ENCODE measurements around the gene LPP. TPM values are rescaled to one million over a fixed set of nuclear protein-coding genes. Genes with fewer than 3 reads are reported as not detected.

LPP gene
- total RNA-seq, 4 donors from 2014 or later = 109 to 170 (median 132) TPM

GRCh38 chr3:188196232-188196990 lies 42.5 kb downstream of the LPP start:
- DNase-seq = no peak
- Histone ChIP-seq H3K9me3 (no peaks in the 10 kb centered on the region), H3K36me3 (peaks cover 0 to 2% (median 0%) of the 10 kb centered on the region in 3 donors), H3K4me3 (no peak overlapping the region), H3K4me1 (peaks cover 0 to 45% (median 0%) of the 10 kb centered on the region in 4 donors), H3K27ac (peak overlapping the region in 1 of 4 donors; percentile 46), H3K27me3 (no peaks in the 10 kb centered on the region)
- TF ChIP-seq CTCF (IDR thresholded peaks at IDR 0.05) (no peak), POLR2A (IDR thresholded peaks at IDR 0.05) (no peak)

DNA sequence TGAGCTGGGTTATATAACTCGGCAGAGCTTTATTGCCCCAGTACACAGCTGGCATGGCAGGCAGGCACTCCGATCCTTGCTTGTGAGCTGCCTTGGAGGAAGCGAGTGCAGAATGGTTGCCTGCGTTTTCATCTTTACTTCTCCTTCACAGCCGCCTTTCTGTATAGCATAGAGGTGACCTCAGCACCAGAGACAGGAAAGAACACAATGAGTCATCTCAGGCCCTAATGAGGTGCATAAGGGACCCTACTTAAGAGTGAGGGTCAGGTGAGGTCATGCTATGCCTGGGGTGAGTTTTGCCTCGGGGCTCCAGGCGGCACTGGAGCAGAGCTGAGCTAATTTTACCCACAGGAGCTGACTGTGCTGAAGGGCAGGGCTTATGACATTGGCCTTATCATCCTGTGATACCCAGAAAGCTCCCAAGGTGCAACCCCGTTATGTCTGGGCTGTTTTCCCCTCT lies 43.5 kb downstream of the LPP start:
- DNase-seq = no peak
- peaks cover 0 to 45% (median 0%) of the 10 kb centered on the region in 4 donors for H3K4me1 ChIP-seq
- H3K27ac ChIP-seq = peak overlapping the region in 2 of 4 donors; percentile 23 to 46
- no peaks in the 10 kb centered on the region for H3K9me3 ChIP-seq
- H3K36me3 ChIP-seq = no peaks in the 10 kb centered on the region
- H3K4me3 ChIP-seq = no peak overlapping the region
- TF ChIP-seq CTCF (IDR thresholded peaks at IDR 0.05) (no peak), POLR2A (IDR thresholded peaks at IDR 0.05) (no peak)
- H3K27me3 ChIP-seq = no peaks in the 10 kb centered on the region

DNA sequence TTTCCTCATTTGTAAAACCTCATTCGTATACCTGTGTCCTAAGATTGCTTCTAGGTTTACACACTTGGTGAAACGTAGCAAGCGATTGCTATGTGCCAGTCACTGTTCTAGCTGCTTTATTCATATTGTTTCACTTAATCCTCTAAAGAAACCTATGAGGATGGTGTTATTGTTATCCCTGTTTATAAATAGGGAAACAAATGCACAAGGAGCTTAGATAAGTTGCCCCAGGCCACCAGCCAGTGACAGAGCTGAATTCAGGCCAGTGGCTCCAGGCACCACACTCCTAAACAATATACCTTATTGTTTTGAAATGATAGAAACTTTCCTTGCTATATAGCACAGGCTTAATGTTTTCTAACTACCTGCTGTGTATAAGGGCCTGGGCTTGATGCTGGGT lies 44.0 kb downstream of the LPP start:
- no peak for DNase-seq
- H3K36me3 ChIP-seq = no peaks in the 10 kb centered on the region

GRCh38 chr3:188198760-188199327 lies 44.9 kb downstream of the LPP start:
- H3K27ac ChIP-seq = peak overlapping the region in 2 of 4 donors; percentile 21 to 53
- no peaks in the 10 kb centered on the region for H3K36me3 ChIP-seq
- H3K27me3 ChIP-seq = no peaks in the 10 kb centered on the region
- DNase-seq = no peak
- H3K9me3 ChIP-seq = no peaks in the 10 kb centered on the region
- peaks cover 0 to 41% (median 0%) of the 10 kb centered on the region in 4 donors for H3K4me1 ChIP-seq
- H3K4me3 ChIP-seq = no peak overlapping the region
- TF ChIP-seq CTCF (IDR thresholded peaks at IDR 0.05) = no peak
- no peak for TF ChIP-seq POLR2A (IDR thresholded peaks at IDR 0.05)

More for the DNA sequence above, 44.0 kb downstream of the LPP start:
- Histone ChIP-seq H3K27ac (peak overlapping the region in 2 of 4 donors; percentile 21 to 46), H3K9me3 (no peaks in the 10 kb centered on the region), H3K4me3 (no peak overlapping the region), H3K27me3 (no peaks in the 10 kb centered on the region), H3K4me1 (peaks cover 0 to 45% (median 0%) of the 10 kb centered on the region in 4 donors)
- TF ChIP-seq POLR2A (IDR thresholded peaks at IDR 0.05) (no peak), CTCF (IDR thresholded peaks at IDR 0.05) (no peak)

DNA sequence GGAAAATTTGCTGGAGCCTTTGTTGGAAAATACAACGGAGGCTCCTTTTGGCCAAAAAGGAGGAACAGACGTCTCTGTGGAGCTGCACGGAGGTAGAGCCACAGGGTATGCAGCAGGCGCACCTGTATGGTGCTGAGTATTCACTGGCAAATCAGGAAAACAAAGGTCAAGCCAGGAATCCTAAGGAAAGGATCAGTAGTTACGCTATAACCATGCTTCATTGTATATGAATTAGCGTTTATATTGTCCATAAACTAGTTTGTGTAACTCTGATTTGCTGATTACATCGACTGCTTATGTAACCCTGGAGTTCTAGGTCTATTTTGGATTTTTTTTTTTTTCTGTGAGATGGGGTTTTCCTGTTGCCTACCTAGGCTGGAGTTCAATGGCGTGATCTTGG lies 45.4 kb downstream of the LPP start:
- Histone ChIP-seq H3K36me3 (no peaks in the 10 kb centered on the region), H3K4me1 (peaks cover 0 to 41% (median 0%) of the 10 kb centered on the region in 4 donors), H3K27ac (peak overlapping the region in 2 of 4 donors; percentile 32 to 53), H3K4me3 (no peak overlapping the region), H3K27me3 (no peaks in the 10 kb centered on the region), H3K9me3 (no peaks in the 10 kb centered on the region)
- TF ChIP-seq CTCF (IDR thresholded peaks at IDR 0.05) = no peak
- TF ChIP-seq POLR2A (IDR thresholded peaks at IDR 0.05) = no peak
- no peak for DNase-seq

Measured in Peyer's patch (tissue), 4 donors.